Thyroid gland (tissue), 4 donors: ENCODE measurements around the gene TJP1. TPM values are rescaled to one million over a fixed set of nuclear protein-coding genes. Genes with fewer than 3 reads are reported as not detected.

ENCODE experiments used
- DNase-seq, 2 donors: peaks; one replicate each; pipeline ENCODE4 v3.0.0-alpha.2; 2019
- H3K27ac ChIP-seq, 3 donors: fragments of 200-600 bp; sonication (generic); 1 replicate in 2 of 3; 2 replicates in 1 of 3; pipeline ENCODE4 v1.5.1; 2016 to 2019; ENCODE audit warnings: mild to moderate bottlenecking in 1 of 3, moderate library complexity in 1 of 3
- H3K27me3 ChIP-seq: fragments of 200-600 bp; sonication (generic); one replicate; pipeline ENCODE4 v1.5.1; 2019
- H3K36me3 ChIP-seq, 2 donors: fragments of 200-600 bp; sonication (generic); one replicate each; pipeline ENCODE4 v1.5.1; 2016 to 2019
- H3K4me1 ChIP-seq, 2 donors: fragments of 200-600 bp; sonication (generic); one replicate each; pipeline ENCODE4 v1.5.1; 2017 to 2019
- H3K4me3 ChIP-seq, 3 donors: fragments of 200-600 bp; sonication (generic); replicated peaks in 1 of 3; 1 replicate in 2 of 3; 2 replicates in 1 of 3; pipeline ENCODE4 v1.5.1; 2016; ENCODE audit warnings: mild to moderate bottlenecking in 1 of 3
- H3K9me3 ChIP-seq: fragments of 200-600 bp; sonication (generic); one replicate; pipeline ENCODE4 v1.5.1; 2017
- CTCF ChIP-seq, 6 experiments: fragments of 200-600 bp in 3 of 6; fragments of 450-650 bp in 3 of 6; sonication (generic) in 3 of 6; IDR thresholded peaks; one replicate each; pipeline ENCODE4 v1.5.1; 2016 to 2019; ENCODE audit warnings: antibody characterized with exemption in 6 of 6, mild to moderate bottlenecking in 2 of 6, inconsistent platforms in 1 of 6, moderate library complexity in 1 of 6
- POLR2A ChIP-seq, 2 donors: fragments of 450-650 bp; IDR thresholded peaks; one replicate each; pipeline ENCODE4 v1.6.1; 2017; ENCODE audit warnings: antibody characterized with exemption in 2 of 2, mild to moderate bottlenecking in 2 of 2, moderate library complexity in 1 of 2
- WGBS, 2 donors: methylation state at CpG; one replicate each; pipeline ENCODE4 v1.1.5; 2017; 5-methylcytosine and 5-hydroxymethylcytosine counted together
- intact Hi-C: fragments of 100-400 bp; cut with DNase I; formaldehyde crosslinking; loops from one replicate; pipeline ENCODE4 v1.15.1; 2023
- total RNA-seq, 4 donors: library from RNA; depleted of rRNA; stranded (reverse); fragments of >200 nt; gene quantifications; one replicate each; pipeline ENCODE4 v1.2.3, GENCODE V29; 2016

Gene TJP1
- total RNA-seq, 4 donors from 2014 or later, result 107 to 166 (median 126) TPM

GRCh38 chr15:29859293-29859692 is 37.0 kb upstream of the TJP1 start:
- intact Hi-C loops, result no loop called here
- Histone ChIP-seq H3K4me1 (no peaks in the 10 kb centered on the region), H3K27ac (no peak overlapping the region), H3K36me3 (no peaks in the 10 kb centered on the region), H3K27me3 (no peaks in the 10 kb centered on the region), H3K9me3 (no peaks in the 10 kb centered on the region), H3K4me3 (no peak overlapping the region)
- DNase-seq, result no peak
- WGBS, 2 donors, result 63 to 72% methylated on average over 4 of the region's 4 CpGs
- TF ChIP-seq POLR2A (IDR thresholded peaks at IDR 0.05), result no peak

- no peaks in the 10 kb centered on the region for H3K4me1 ChIP-seq
- H3K9me3 ChIP-seq, result no peaks in the 10 kb centered on the region
- H3K27me3 ChIP-seq, result no peaks in the 10 kb centered on the region
- intact Hi-C loops, result no loop called here
- WGBS, 2 donors, result 83 to 84% methylated on average over 5 of the region's 5 CpGs
- no peak for DNase-seq
- H3K36me3 ChIP-seq, result no peaks in the 10 kb centered on the region
- no peak overlapping the region for H3K27ac ChIP-seq
- H3K4me3 ChIP-seq, result no peak overlapping the region
- TF ChIP-seq CTCF (IDR thresholded peaks at IDR 0.05) (no peak), POLR2A (IDR thresholded peaks at IDR 0.05) (no peak)
Observed at GRCh38 chr15:29857221-29857789, 35.0 kb upstream of the TJP1 start.

GRCh38 chr15:29854413-29854812 is 32.1 kb upstream of the TJP1 start:
- 75 to 81% methylated on average over 6 of the region's 6 CpGs for WGBS, 2 donors
- H3K27ac ChIP-seq, result no peak overlapping the region
- no peaks in the 10 kb centered on the region for H3K27me3 ChIP-seq
- no peaks in the 10 kb centered on the region for H3K36me3 ChIP-seq
- TF ChIP-seq CTCF (IDR thresholded peaks at IDR 0.05), result no peak
- TF ChIP-seq POLR2A (IDR thresholded peaks at IDR 0.05), result no peak
- H3K9me3 ChIP-seq, result no peaks in the 10 kb centered on the region
- no peak for DNase-seq
- intact Hi-C loops, result no loop called here
- H3K4me3 ChIP-seq, result no peak overlapping the region
- H3K4me1 ChIP-seq, result no peaks in the 10 kb centered on the region

GRCh38 chr15:29853211-29853987 is 31.1 kb upstream of the TJP1 start:
- no peak overlapping the region for H3K27ac ChIP-seq
- intact Hi-C loops, result no loop called here
- H3K4me3 ChIP-seq, result no peak overlapping the region
- TF ChIP-seq CTCF (IDR thresholded peaks at IDR 0.05) (no peak), POLR2A (IDR thresholded peaks at IDR 0.05) (no peak)
- H3K4me1 ChIP-seq, result no peaks in the 10 kb centered on the region
- no peak for DNase-seq
- no peaks in the 10 kb centered on the region for H3K27me3 ChIP-seq
- H3K36me3 ChIP-seq, result no peaks in the 10 kb centered on the region
- H3K9me3 ChIP-seq, result no peaks in the 10 kb centered on the region
- 88 to 89% methylated on average over 8 of the region's 8 CpGs for WGBS, 2 donors

- DNase-seq, result no peak
- no peak for TF ChIP-seq POLR2A (IDR thresholded peaks at IDR 0.05)
- TF ChIP-seq CTCF (IDR thresholded peaks at IDR 0.05), result no peak
- H3K4me3 ChIP-seq, result no peak overlapping the region
- WGBS, 2 donors, result 91% methylated on average over 3 of the region's 3 CpGs
- H3K27ac ChIP-seq, result no peak overlapping the region
- H3K9me3 ChIP-seq, result no peaks in the 10 kb centered on the region
- intact Hi-C loops, result no loop called here
- H3K4me1 ChIP-seq, result no peaks in the 10 kb centered on the region
- H3K27me3 ChIP-seq, result no peaks in the 10 kb centered on the region
- H3K36me3 ChIP-seq, result no peaks in the 10 kb centered on the region
Observed at GRCh38 chr15:29852201-29852600, 29.9 kb upstream of the TJP1 start.
